Panc1 (cell line): ENCODE data around the gene SBNO2.

Experiments
- TF ChIP-seq, protein P1 (sequence below): fragments of 450-650 bp; IDR thresholded peaks from 2 replicates; pipeline ENCODE4 v1.5.1; 2017; ENCODE audit warnings: mild to moderate bottlenecking
- TF ChIP-seq, protein P2 (sequence below), 2 experiments: IDR thresholded peaks; 2 replicates each; pipeline ENCODE4 v1.6.1; 2011 to 2012; ENCODE audit warnings: low read depth in 2 of 2, control low read depth in 1 of 2, low read length in 1 of 2, mild to moderate bottlenecking in 1 of 2, moderate library complexity in 1 of 2; ENCODE audit not compliant: insufficient read depth in 1 of 2

- TF ChIP-seq, protein P1, sequence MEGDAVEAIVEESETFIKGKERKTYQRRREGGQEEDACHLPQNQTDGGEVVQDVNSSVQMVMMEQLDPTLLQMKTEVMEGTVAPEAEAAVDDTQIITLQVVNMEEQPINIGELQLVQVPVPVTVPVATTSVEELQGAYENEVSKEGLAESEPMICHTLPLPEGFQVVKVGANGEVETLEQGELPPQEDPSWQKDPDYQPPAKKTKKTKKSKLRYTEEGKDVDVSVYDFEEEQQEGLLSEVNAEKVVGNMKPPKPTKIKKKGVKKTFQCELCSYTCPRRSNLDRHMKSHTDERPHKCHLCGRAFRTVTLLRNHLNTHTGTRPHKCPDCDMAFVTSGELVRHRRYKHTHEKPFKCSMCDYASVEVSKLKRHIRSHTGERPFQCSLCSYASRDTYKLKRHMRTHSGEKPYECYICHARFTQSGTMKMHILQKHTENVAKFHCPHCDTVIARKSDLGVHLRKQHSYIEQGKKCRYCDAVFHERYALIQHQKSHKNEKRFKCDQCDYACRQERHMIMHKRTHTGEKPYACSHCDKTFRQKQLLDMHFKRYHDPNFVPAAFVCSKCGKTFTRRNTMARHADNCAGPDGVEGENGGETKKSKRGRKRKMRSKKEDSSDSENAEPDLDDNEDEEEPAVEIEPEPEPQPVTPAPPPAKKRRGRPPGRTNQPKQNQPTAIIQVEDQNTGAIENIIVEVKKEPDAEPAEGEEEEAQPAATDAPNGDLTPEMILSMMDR: no peak
- TF ChIP-seq, protein P2, sequence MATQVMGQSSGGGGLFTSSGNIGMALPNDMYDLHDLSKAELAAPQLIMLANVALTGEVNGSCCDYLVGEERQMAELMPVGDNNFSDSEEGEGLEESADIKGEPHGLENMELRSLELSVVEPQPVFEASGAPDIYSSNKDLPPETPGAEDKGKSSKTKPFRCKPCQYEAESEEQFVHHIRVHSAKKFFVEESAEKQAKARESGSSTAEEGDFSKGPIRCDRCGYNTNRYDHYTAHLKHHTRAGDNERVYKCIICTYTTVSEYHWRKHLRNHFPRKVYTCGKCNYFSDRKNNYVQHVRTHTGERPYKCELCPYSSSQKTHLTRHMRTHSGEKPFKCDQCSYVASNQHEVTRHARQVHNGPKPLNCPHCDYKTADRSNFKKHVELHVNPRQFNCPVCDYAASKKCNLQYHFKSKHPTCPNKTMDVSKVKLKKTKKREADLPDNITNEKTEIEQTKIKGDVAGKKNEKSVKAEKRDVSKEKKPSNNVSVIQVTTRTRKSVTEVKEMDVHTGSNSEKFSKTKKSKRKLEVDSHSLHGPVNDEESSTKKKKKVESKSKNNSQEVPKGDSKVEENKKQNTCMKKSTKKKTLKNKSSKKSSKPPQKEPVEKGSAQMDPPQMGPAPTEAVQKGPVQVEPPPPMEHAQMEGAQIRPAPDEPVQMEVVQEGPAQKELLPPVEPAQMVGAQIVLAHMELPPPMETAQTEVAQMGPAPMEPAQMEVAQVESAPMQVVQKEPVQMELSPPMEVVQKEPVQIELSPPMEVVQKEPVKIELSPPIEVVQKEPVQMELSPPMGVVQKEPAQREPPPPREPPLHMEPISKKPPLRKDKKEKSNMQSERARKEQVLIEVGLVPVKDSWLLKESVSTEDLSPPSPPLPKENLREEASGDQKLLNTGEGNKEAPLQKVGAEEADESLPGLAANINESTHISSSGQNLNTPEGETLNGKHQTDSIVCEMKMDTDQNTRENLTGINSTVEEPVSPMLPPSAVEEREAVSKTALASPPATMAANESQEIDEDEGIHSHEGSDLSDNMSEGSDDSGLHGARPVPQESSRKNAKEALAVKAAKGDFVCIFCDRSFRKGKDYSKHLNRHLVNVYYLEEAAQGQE (IDR thresholded peaks at IDR 0.05; ENCODE audit: insufficient read depth in 1 of 2, low read depth in 2 of 2, low read length in 1 of 2): no peak
Measured at GRCh38 chr19:1080360-1081161, 93.5 kb downstream of the SBNO2 start.
